GM19351 (cell line): ENCODE data around the gene CENPV.
"Not testable (repeated sequence)": the region's sequence is repeated elsewhere in the genome, so short reads cannot be mapped to it uniquely, and the experiment has no call there.

Experiments
- ATAC-seq: cut with Tn5 transposase; IDR thresholded peaks from one replicate; pipeline ENCODE4 v1.9.1; 2021; ENCODE audit warnings: mild to moderate bottlenecking, moderate library complexity; ENCODE audit not compliant: unreplicated experiment

Gene CENPV

DNA sequence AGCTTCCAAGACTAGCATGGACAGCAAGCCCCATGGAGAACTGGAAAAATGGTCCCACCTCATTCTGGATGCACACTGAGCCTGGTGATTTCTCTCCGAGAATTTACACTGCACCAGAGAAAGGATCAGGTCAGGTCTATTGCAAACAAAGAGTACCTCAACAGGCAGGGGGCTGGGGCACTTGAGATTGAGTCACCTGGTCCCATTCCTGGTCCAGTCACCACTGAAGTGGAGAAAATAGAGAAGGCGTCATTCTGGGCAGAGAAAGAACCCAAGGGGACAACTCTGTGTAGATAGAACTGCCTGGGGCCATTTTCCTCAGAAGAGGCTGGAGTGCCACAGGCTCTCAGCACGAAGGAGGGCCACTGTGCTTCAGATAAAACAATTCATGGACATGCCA, 38.4 kb downstream of the CENPV start:
- no peak for ATAC-seq

- ATAC-seq = no peak
Observed at GRCh38 chr17:16314189-16314588, 39.1 kb downstream of the CENPV start.

- no peak for ATAC-seq
Observed at GRCh38 chr17:16313139-16314090, 39.9 kb downstream of the CENPV start.

DNA sequence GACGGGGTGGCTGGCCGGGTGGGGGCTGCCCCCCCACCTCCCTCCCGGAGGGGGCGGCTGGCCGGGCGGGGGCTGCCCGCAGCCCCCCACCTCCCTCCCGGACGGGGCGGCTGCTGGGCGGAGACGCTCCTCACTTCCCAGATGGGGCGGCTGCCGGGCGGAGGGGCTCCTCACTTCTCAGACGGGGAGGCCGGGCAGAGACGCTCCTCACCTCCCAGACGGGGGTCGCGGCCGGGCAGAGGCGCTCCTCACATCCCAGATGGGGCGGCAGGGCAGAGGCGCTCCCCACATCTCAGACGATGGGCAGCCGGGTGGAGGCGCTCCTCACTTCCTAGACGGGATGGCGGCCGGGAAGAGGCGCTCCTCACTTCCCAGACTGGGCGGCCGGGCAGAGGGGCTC, 41.2 kb downstream of the CENPV start:
- not testable (repeated sequence) for ATAC-seq

- no peak for ATAC-seq
Observed at GRCh38 chr17:16306211-16306610, 47.1 kb downstream of the CENPV start.

- ATAC-seq = no peak
Observed at GRCh38 chr17:16304830-16305229, 48.4 kb downstream of the CENPV start.

- ATAC-seq = no peak
Observed at GRCh38 chr17:16302856-16303255, 50.4 kb downstream of the CENPV start.

GRCh38 chr17:16301963-16302855, 51.1 kb downstream of the CENPV start:
- no peak for ATAC-seq

GRCh38 chr17:16300554-16300953, 52.7 kb downstream of the CENPV start:
- no peak for ATAC-seq

GRCh38 chr17:16298140-16298662, 55.1 kb downstream of the CENPV start:
- no peak for ATAC-seq

- no peak for ATAC-seq
Observed at GRCh38 chr17:16297367-16298139, 55.7 kb downstream of the CENPV start.

- not testable (repeated sequence) for ATAC-seq
Observed at GRCh38 chr17:16296072-16296471, 57.2 kb downstream of the CENPV start.

DNA sequence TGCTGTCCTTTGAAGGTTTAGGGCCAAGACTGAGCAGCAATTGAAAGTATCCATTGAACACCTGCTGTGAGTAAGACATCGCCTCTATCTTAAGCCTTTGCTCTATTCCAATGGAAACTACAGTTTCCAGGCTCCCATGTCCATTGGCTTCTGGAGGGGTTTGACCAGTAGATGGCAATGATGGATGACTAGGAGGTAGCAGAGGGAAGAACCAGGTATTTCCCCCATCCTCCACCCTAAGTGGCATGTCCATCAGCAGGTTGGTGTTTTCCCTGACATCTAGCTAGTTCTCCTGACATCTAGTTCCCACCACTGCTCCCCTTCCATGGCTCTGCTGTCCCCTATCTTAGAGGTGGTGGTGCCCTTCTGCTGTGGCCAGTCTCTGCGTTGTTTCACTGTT, 58.7 kb downstream of the CENPV start:
- no peak for ATAC-seq

- ATAC-seq = no peak
Observed at GRCh38 chr17:16293931-16294330, 59.3 kb downstream of the CENPV start.
